ENCODE results near the gene INCENP.
A peak's percentile ranks its signal among the peaks of the same experiment; 100 is the strongest.

DNA sequence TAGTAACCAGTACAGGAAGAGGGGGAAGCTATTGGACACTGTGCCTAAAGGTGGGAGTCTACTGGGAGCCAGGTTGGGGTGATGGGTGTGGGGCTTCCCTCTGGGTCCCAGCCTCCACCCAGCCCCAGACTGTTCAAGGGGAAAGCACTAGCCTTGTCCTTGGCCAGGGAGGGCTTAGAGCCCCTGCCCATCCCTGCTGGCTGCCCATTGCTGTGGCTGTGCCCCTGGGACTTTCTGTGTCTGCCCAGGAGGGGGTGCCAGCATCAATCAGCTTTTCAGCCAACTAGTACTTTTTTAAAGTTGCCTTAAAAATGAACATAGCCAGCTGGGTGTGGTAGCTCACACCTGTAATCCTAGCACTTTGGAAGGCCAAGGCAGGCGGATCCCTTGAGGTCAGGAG, 19.9 kb downstream of the INCENP start:
- TF ChIP-seq CTCF (IDR thresholded peaks at IDR 0.05; ENCODE audit: low read length), result 0 out of 2 replicates have a peak, but pooled peaks have one; percentile 4
- no peak for TF ChIP-seq EZH2phosphoT487 (IDR thresholded peaks at IDR 0.05; ENCODE audit: low read length)
